Measurements from ENCODE around the gene FLCN. TPM values are rescaled to one million over a fixed set of nuclear protein-coding genes. Genes with fewer than 3 reads are reported as not detected.

The FLCN gene
- total and polyA plus RNA-seq, 10 of the 15 experiments (the other 5 are each of a cell fraction or from before 2014, with no cell fraction given), result 1.1 to 24.7 (median 10.4) TPM

- TF ChIP-seq CEBPB (IDR thresholded peaks at IDR 0.05; ENCODE audit: borderline replicate concordance in 1 of 2, low read depth in 2 of 2, low read length in 2 of 2) (no peak), RB1 (IDR thresholded peaks at IDR 0.05; ENCODE audit: borderline replicate concordance) (no peak), ASH2L (IDR thresholded peaks at IDR 0.05; ENCODE audit: borderline replicate concordance, low read depth) (no peak)
Observed at GRCh38 chr17:17254036-17254435, 17.1 kb upstream of the FLCN start (continued).

- FAIRE-seq, result no peak
- Histone ChIP-seq H2AFZ (ENCODE audit: control insufficient read depth, low read depth, low read length) (no peak overlapping the region), H3K9me3 (replicated peaks; ENCODE audit: control insufficient read depth, insufficient read depth, low read length) (no peaks in the 10 kb centered on the region), H3K79me2 (ENCODE audit: control insufficient read depth, insufficient read depth, low read length) (no peaks in the 10 kb centered on the region), H3K9ac (ENCODE audit: control insufficient read depth, insufficient read depth, low read length) (no peak overlapping the region), H3K27ac (ENCODE audit: control insufficient read depth, insufficient read depth) (no peak overlapping the region), H3K27me3 (replicated peaks in 1 of 2; ENCODE audit: control insufficient read depth in 2 of 2, insufficient read depth in 2 of 2, low read length in 1 of 2) (no peaks in the 10 kb centered on the region), H3K4me2 (ENCODE audit: control insufficient read depth, insufficient read depth) (no peak overlapping the region), H4K20me1 (ENCODE audit: control insufficient read depth, insufficient read depth) (no peaks in the 10 kb centered on the region), H3K4me1 (ENCODE audit: control insufficient read depth, insufficient read depth, low read length) (no peaks in the 10 kb centered on the region), H3K4me3 (no peak overlapping the region), H3K36me3 (ENCODE audit: control insufficient read depth in 2 of 2, insufficient read depth in 2 of 2, low read length in 1 of 2) (peaks cover 13 to 33% of the 10 kb centered on the region in 2 experiments)
- TF ChIP-seq SIN3A (IDR thresholded peaks at IDR 0.05; ENCODE audit: low read depth, low read length) (no peak), CBFB (IDR thresholded peaks at IDR 0.05; ENCODE audit: low read depth) (no peak), RAD21 (IDR thresholded peaks at IDR 0.05; ENCODE audit: insufficient read depth, low read depth, low read length) (no peak), SUPT20H (IDR thresholded peaks at IDR 0.05; ENCODE audit: borderline replicate concordance, control insufficient read depth, low read depth, low read length) (no peak), RBBP5 (conservative IDR thresholded peaks at IDR 0.05) (no peak), ESRRA (IDR thresholded peaks at IDR 0.05; ENCODE audit: low read length) (no peak), ZBTB11 (CRISPR knock-in tag; IDR thresholded peaks at IDR 0.05) (no peak), TARDBP (IDR thresholded peaks at IDR 0.05; ENCODE audit: borderline replicate concordance) (no peak), SREBF1 (IDR thresholded peaks at IDR 0.05; ENCODE audit: low read length) (no peak), CHD2 (IDR thresholded peaks at IDR 0.05; ENCODE audit: borderline replicate concordance, low read depth, low read length) (no peak), SUZ12 (IDR thresholded peaks at IDR 0.05; ENCODE audit: unreplicated experiment) (no peak), MAX (IDR thresholded peaks at IDR 0.05; ENCODE audit: low read depth, low read length) (no peak), FOXM1 (IDR thresholded peaks at IDR 0.05; ENCODE audit: low read depth, low read length) (no peak), PBX3 (IDR thresholded peaks at IDR 0.05; ENCODE audit: insufficient replicate concordance, low read depth, low read length) (no peak), PML (IDR thresholded peaks at IDR 0.05; ENCODE audit: low read length) (no peak), IRF4 (IDR thresholded peaks at IDR 0.05; ENCODE audit: low read depth, low read length) (no peak)
- no TSS peak for BruUV-seq (replicated peaks)
- CTCF ChIA-PET, result no interaction called here
- RAD21 ChIA-PET (ENCODE audit: unreplicated experiment), result no interaction called here
- SMC1A ChIA-PET (ENCODE audit: uncharacterized antibody, unreplicated experiment), result no interaction called here
- ATAC-seq, result no peak
- intact Hi-C loops (cut with micrococcal nuclease; ENCODE audit: unreplicated experiment), result no loop called here
- in situ Hi-C loops (cut with MboI), result no loop called here
- DNase-seq (ENCODE audit: low read depth, low spot score), result no peak
- WGBS (ENCODE audit: insufficient coverage, insufficient replicate concordance, low lambda C conversion rate, missing lambda C conversion rate), result 100% methylated on average over 3 of the region's 3 CpGs
- POLR2A ChIA-PET, result no interaction called here
Observed at GRCh38 chr17:17253406-17253805, 16.4 kb upstream of the FLCN start.
